GM12891 (cell line): ENCODE data around the gene TEC.

Experiments used
- PAX5 ChIP-seq: IDR thresholded peaks from 2 replicates; pipeline ENCODE4 v1.6.1; 2011; ENCODE audit warnings: low read length, moderate library complexity, mild to moderate bottlenecking; ENCODE audit not compliant: insufficient read depth, severe bottlenecking
- POLR2A ChIP-seq: IDR thresholded peaks from 2 replicates; pipeline ENCODE4 v1.6.1; 2011; ENCODE audit warnings: low read depth, low read length, control low read depth
- POLR2AphosphoS5 ChIP-seq: IDR thresholded peaks from 2 replicates; pipeline ENCODE4 v1.6.1; 2011; ENCODE audit warnings: low read depth, low read length, control low read depth
- POU2F2 ChIP-seq: IDR thresholded peaks from 2 replicates; pipeline ENCODE4 v1.6.1; 2011; ENCODE audit warnings: low read depth, mild to moderate bottlenecking, control low read depth, low read length, moderate library complexity
- SPI1 ChIP-seq: IDR thresholded peaks from 2 replicates; pipeline ENCODE4 v1.6.1; 2011; ENCODE audit warnings: low read depth, low read length, control low read depth
- TAF1 ChIP-seq: IDR thresholded peaks from 2 replicates; pipeline ENCODE4 v1.6.1; 2011; ENCODE audit warnings: low read depth, low read length, control low read depth

DNA sequence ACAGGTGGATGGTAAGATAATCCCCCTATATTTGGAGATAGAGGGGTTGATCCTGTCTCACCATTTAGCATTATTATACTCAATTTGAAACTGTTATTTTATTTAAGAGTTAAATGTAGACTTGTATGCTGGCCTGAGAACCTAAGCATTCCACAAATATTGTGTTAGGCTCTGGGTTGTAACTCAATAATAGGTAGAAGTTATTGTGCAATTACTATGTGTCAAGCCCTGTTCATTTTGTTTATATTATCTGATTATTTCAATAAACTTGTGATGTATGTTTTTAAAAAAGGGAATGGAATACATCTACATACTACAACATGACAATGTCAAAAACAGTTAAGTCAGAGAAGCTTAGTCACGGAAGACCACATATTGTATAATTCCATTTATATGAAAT lies 122.0 kb downstream of the TEC start:
- TF ChIP-seq PAX5 (no peak), POU2F2 (no peak), POLR2A (no peak), POLR2AphosphoS5 (no peak), TAF1 (no peak), SPI1 (no peak)
